Activated T-helper 17 cell treated with anti-CD3 and anti-CD28 coated beads, Interleukin-2, amount 50 U/mL, for 72 hours (primary cell): ENCODE data around the gene RHOH. TPM values are rescaled to one million over a fixed set of nuclear protein-coding genes. Genes with fewer than 3 reads are reported as not detected.

ENCODE experiments used
- ATAC-seq: fragments of 150-1000 bp; cut with Tn5 transposase; replicated peaks from 2 replicates; pipeline ENCODE4 v1.10.0; 2021; ENCODE audit warnings: mild to moderate bottlenecking, moderate library complexity
- H3K27ac Mint-ChIP-seq: one replicate; pipeline ENCODE4 v1.8.0; 2022; ENCODE audit warnings: mixed read lengths
- H3K27me3 Mint-ChIP-seq: one replicate; pipeline ENCODE4 v1.8.0; 2022; ENCODE audit warnings: mixed read lengths
- H3K36me3 Mint-ChIP-seq: one replicate; pipeline ENCODE4 v1.8.0; 2022; ENCODE audit warnings: low read depth, mild to moderate bottlenecking, mixed read lengths
- H3K4me1 Mint-ChIP-seq: one replicate; pipeline ENCODE4 v1.8.0; 2022; ENCODE audit warnings: mixed read lengths
- H3K4me3 Mint-ChIP-seq: one replicate; pipeline ENCODE4 v1.8.0; 2022; ENCODE audit warnings: mild to moderate bottlenecking, mixed read lengths
- H3K9me3 Mint-ChIP-seq: one replicate; pipeline ENCODE4 v1.8.0; 2022; ENCODE audit warnings: mixed read lengths
- total RNA-seq, 2 donors: library from RNA; stranded (reverse); gene quantifications; one replicate each; pipeline ENCODE4 v1.2.3, GENCODE V29; 2022

Gene RHOH
- total RNA-seq, 2 donors from 2014 or later, result 107 to 117 TPM

DNA sequence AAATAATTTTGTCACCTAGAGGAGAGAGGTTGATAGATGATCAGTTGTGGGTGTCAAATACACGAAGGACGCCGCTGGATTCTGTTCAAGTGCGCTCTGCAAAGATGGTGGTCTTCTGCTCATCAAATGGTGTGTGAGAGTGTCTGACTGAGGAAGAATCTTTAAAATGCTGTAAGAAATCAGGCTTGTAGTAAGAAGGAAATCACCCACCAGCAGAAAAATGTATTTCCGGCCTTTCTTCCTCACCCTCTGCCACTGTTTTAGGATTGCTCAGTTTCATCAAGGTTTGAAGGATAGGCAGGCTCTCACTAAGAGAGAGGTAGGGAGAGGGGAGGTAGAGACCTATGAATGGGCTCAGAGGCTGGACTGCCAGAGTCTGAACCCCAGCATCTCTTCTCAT, 28.7 kb downstream of the RHOH start:
- Mint-ChIP-seq H3K4me1 (peaks cover 60% of the 10 kb centered on the region), H3K9me3 (no peaks in the 10 kb centered on the region), H3K27me3 (no peaks in the 10 kb centered on the region), H3K27ac (peak overlapping the region; percentile 89), H3K36me3 (peaks cover 99% of the 10 kb centered on the region), H3K4me3 (peak overlapping the region; percentile 80)
- ATAC-seq, result no peak

DNA sequence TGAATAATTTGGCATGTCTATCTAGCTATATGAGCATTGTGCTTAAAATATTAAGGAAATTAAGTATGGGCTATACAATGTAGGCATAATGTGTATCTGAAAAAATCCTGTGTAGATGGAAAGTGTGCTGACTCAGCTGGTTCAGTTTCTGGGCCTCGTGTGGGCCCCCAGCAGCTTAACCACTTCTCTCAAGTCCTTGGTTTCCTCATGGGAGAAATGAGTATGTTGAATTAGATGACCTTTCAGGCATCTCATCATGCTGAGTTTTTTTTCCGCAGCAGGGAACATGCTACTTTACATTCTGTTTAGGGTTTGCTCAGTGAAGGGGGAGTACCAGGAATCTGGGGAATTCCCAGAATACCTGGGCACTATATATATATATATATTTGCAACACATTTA, 30.5 kb downstream of the RHOH start:
- H3K27ac Mint-ChIP-seq, result peak overlapping the region; percentile 89
- ATAC-seq, result peak; percentile 60
- no peaks in the 10 kb centered on the region for H3K27me3 Mint-ChIP-seq
- H3K4me1 Mint-ChIP-seq, result peaks cover 66% of the 10 kb centered on the region
- H3K4me3 Mint-ChIP-seq, result peak overlapping the region; percentile 80
- peaks cover 99% of the 10 kb centered on the region for H3K36me3 Mint-ChIP-seq
- H3K9me3 Mint-ChIP-seq, result no peaks in the 10 kb centered on the region

DNA sequence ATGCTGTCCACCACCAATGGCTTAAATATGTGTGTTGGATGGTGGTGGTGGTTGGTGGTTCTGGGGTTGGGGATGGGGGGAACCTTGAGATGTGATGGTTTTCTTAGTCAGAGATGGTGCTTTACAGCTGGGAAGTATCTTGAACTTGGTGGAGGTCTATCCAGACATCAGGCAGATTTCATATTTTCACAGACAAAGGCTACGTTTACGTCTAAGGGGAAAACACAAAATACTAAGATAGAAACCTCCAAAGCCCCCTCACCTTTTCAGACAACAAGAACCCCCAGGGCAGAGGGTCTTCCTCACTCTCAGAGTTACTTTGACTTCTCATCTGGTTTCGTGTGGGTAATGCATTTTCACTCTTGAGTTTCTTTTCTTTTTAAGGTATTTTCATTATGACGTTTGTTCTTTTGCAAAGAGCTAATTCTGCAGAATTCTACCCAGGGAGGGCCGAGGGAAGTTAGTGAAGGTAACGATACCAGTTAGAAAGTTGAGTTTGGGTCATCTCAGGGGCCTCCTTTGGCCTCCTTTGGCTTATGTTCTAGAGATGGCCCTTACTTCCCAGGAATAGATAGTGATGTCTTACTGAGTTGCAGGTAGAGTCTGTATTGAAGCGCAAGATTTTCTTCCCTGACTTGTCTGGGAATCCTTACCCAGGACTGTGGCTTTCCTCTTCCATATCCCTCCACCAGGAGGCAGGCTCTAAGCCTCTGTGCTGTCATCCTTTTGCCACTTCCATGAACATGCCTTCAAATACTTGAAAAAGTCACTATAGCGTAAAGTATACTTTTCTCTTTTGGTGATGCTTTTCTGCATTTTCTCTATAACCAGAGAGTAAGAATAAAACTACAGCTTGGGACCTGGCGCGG, 31.9 kb downstream of the RHOH start:
- Mint-ChIP-seq H3K4me1 (peaks cover 66% of the 10 kb centered on the region), H3K4me3 (peak overlapping the region; percentile 80), H3K27me3 (no peaks in the 10 kb centered on the region), H3K9me3 (no peaks in the 10 kb centered on the region), H3K36me3 (peaks cover 100% of the 10 kb centered on the region), H3K27ac (peak overlapping the region; percentile 89)
- ATAC-seq, result peak; percentile 43

DNA sequence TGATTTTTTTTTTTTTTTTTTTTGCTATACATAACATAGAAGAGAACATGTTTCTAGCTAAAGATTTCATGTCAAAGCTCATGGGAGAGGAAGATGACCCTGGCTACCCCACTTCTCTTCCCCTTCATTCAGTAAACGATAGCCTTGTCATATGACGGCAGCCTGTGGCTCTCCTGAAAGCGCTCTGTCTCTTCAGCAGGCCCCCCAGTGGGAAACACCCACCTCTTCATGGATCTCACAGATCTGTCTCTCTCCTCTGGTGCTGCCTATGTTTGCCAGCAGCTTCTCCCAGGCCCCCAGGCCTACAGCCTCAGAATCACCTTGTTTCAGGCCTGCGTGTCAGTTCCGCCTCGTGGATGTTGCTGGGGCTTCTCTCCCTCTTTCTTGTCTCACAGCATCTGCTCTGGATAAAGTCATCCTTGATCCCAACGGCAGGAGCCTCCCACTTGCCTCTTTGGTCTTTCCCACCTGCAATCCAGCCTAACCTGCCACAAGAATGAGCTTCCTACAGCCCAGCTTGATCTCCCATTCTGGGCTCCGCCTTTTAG, 34.6 kb downstream of the RHOH start:
- peak overlapping the region; percentile 89 for H3K27ac Mint-ChIP-seq
- H3K9me3 Mint-ChIP-seq, result no peaks in the 10 kb centered on the region
- H3K36me3 Mint-ChIP-seq, result peaks cover 100% of the 10 kb centered on the region
- no peak for ATAC-seq
- H3K4me3 Mint-ChIP-seq, result peak overlapping the region; percentile 80
- H3K27me3 Mint-ChIP-seq, result no peaks in the 10 kb centered on the region
- peaks cover 60% of the 10 kb centered on the region for H3K4me1 Mint-ChIP-seq

DNA sequence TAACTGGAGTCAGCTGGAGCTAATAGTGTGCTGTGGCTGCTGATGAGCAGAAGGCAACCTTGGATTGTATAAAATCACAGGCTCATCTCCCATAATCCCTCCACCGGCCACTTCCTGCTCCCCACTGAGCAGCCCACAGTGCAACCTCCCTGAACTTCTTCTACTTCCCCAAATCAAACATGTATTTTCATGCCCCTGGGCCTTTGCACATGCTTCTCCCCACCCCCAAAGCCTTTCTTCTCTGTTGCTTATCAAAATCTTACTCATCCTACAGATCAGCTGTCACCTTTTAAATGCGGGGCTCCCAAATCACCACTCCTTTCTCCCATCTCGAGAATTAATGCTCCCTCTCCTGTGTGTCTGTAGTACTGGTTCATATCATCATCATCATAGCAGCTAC, 35.8 kb downstream of the RHOH start:
- no peaks in the 10 kb centered on the region for H3K27me3 Mint-ChIP-seq
- H3K4me3 Mint-ChIP-seq, result peak overlapping the region; percentile 80
- ATAC-seq, result no peak
- peaks cover 99% of the 10 kb centered on the region for H3K36me3 Mint-ChIP-seq
- H3K9me3 Mint-ChIP-seq, result no peaks in the 10 kb centered on the region
- H3K27ac Mint-ChIP-seq, result peak overlapping the region; percentile 64
- H3K4me1 Mint-ChIP-seq, result peaks cover 53% of the 10 kb centered on the region

DNA sequence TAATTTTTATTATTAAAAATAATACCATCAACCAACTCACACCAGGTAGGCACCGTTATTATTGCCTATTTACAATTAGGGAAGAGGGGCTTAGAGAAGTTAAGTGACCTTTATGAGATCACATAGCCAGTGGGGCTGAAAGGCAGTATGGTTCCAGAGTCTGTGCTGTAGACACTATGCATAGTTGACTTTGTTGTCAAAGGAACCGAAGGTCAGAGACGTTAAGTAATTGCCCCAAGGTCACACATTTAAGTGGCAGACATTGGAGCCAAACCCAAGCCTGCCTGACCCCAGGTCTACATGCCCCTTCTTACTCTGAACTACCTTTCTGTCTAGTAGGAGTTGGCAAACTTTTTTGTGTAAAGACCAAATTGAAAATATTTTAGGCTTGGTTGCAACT, 36.4 kb downstream of the RHOH start:
- peak overlapping the region; percentile 80 for H3K4me3 Mint-ChIP-seq
- ATAC-seq, result no peak

DNA sequence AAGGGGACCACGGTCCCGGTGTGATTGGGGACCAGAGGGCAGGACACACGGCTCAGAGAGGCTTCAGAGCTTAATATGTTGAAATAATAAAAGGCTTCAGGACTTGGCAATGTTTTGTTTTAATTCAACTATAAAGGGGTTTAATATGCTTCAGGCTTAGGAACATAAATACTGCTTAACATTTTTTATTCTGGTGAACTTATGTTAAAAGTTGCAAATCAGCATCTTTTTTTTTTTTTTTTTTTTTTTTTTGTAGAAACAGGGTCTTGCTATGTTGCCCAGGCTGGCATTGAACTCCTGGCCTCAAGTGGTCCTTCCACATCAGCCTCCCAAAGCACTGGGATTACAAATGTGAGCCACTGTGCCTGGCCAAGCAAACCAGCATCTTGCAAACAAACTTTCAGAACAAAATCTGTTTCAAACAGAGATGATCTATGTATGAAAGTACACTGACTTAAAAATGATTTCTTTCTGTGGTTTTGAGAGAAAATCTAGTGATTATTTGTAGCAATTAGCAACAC, 37.7 kb downstream of the RHOH start:
- peaks cover 47% of the 10 kb centered on the region for H3K4me1 Mint-ChIP-seq
- ATAC-seq, result no peak
- peak overlapping the region; percentile 70 for H3K4me3 Mint-ChIP-seq
- H3K27me3 Mint-ChIP-seq, result no peaks in the 10 kb centered on the region
- no peaks in the 10 kb centered on the region for H3K9me3 Mint-ChIP-seq
- peaks cover 99% of the 10 kb centered on the region for H3K36me3 Mint-ChIP-seq
- H3K27ac Mint-ChIP-seq, result peak overlapping the region; percentile 83

More for the DNA sequence above, 36.4 kb downstream of the RHOH start:
- Mint-ChIP-seq H3K36me3 (peaks cover 99% of the 10 kb centered on the region), H3K27ac (peak overlapping the region; percentile 64), H3K9me3 (no peaks in the 10 kb centered on the region), H3K4me1 (peaks cover 52% of the 10 kb centered on the region), H3K27me3 (no peaks in the 10 kb centered on the region)

DNA sequence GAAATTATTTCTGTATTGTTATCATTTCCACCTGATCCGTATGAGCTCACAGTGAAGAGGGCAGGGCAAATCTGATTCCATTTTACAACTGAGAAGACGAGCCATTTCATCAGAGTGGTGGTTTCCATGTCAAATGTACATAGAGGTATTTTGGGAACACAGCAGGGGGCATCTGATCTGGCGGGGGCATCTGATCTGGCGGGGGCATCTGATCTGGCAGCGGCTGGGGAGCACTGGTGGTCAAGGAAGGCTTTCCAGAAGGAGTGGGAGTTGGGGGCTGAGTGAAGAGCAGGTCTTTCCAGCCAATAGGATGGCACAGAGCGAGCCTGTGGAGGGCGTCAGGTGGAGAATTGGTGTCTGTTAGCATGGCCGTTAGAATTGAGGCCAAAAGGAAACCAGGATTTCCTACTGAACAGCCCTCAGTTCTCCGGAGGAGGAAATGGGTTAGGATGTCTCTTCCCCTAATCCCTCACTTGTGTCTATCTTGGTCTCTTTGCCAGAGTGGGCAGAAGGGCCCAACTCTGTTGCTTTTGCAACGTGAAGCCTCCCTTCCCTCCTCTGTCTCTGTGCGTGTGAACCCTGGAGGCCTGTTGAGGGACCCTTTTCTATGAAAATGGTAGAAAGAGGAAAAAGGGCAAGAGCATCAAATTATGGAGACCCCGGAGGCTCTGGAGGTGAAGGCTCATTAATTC, 41.3 kb downstream of the RHOH start:
- H3K27me3 Mint-ChIP-seq, result no peaks in the 10 kb centered on the region
- H3K4me3 Mint-ChIP-seq, result peak overlapping the region; percentile 80
- no peaks in the 10 kb centered on the region for H3K9me3 Mint-ChIP-seq
- peaks cover 37% of the 10 kb centered on the region for H3K4me1 Mint-ChIP-seq
- peak; percentile 27 for ATAC-seq
- peak overlapping the region; percentile 83 for H3K27ac Mint-ChIP-seq
- peaks cover 95% of the 10 kb centered on the region for H3K36me3 Mint-ChIP-seq

DNA sequence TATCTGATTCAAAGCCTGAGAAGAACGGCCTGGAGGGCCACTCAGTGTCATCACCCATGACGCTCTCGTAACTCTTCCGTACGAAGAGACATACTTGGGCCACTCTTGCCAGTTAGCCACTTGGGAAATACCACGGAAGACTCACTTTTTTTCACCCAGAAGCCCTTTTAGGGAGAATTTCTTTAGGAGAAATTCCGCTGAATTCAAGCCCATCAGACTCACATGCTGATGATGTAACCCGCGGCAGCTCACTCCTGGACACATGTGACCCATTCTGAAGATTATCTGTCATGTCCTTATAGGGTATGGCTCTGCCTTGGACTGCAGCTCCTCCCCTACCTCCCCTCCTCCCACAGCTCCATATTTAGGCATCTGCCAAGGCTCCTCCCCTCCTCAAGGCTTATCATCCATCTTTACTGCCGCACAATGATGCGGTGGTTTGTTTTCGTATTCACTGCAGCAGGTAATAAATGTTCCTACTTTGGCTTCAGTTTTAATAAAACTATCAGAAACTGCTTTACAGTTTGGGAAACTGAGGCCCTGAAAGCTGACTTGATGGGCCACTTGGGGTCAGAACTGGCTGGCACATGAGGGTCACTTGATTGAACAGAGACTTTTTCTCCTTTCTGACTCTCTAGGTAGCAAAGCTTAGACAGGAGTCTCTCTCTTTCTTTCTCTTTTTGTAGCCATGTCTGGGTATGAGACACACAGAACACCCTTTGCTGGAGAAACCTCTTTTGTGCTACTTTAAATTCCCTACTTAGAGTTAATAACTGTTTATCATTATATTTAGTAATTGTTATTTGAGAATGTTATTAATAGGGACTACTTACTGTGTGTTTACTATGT, 42.1 kb downstream of the RHOH start:
- peaks cover 95% of the 10 kb centered on the region for H3K36me3 Mint-ChIP-seq
- no peaks in the 10 kb centered on the region for H3K9me3 Mint-ChIP-seq
- no peaks in the 10 kb centered on the region for H3K27me3 Mint-ChIP-seq
- H3K27ac Mint-ChIP-seq, result peak overlapping the region; percentile 83
- peak; percentile 97 for ATAC-seq
- peak overlapping the region; percentile 80 for H3K4me3 Mint-ChIP-seq
- H3K4me1 Mint-ChIP-seq, result peaks cover 44% of the 10 kb centered on the region

DNA sequence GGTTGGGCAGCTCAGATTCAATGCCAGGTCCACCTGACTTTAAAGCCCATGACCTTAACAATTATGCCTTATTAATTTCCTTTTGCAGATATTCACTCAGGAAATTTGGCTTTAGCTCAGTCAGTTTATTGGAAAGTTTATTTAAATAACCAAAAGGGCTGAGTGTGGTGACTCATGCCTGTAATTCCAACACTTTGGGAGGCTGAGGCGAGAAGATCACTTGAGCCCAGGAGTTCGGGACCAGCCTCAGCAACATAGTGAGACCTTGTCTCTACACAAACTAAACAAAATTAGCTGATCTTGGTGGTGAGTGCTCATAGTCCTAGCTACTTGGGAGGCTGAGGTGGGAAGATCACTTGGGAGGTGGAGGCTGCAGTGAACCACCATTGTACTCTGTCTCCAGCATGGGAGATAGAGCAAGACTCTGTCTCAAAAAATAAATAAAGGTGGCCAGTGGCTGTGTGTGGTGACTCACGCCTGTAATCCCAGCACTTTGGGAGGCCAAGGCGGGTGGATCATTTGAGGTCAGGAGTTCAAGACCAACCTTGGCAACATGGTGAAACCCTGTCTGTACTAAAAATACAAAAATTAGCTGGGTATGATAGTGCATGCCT, 43.3 kb downstream of the RHOH start:
- H3K9me3 Mint-ChIP-seq, result no peaks in the 10 kb centered on the region
- no peak for ATAC-seq
- peaks cover 95% of the 10 kb centered on the region for H3K36me3 Mint-ChIP-seq
- peak overlapping the region; percentile 83 for H3K27ac Mint-ChIP-seq
- peaks cover 42% of the 10 kb centered on the region for H3K4me1 Mint-ChIP-seq
- H3K4me3 Mint-ChIP-seq, result peak overlapping the region; percentile 80
- no peaks in the 10 kb centered on the region for H3K27me3 Mint-ChIP-seq

DNA sequence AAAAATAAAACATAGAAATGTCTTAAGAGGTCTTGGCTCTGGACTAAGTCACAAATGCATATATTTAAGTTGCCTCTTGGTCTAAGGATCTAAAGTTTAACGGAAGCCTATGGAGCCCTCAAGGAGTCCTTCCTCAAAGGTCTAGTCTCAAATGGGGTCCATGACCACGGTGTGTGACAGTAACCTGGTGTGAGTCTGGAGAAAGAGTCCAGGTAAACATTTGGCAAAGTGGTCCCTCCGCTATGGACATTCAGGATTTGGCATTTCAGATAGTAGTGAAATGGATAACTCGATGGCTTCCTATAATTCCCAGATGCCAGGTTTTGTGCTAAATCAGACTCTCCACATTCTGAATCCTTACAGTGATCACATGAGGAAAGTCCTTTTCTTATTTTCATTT, 44.2 kb downstream of the RHOH start:
- Mint-ChIP-seq H3K9me3 (no peaks in the 10 kb centered on the region), H3K27ac (peak overlapping the region; percentile 84), H3K4me1 (peaks cover 48% of the 10 kb centered on the region), H3K27me3 (no peaks in the 10 kb centered on the region), H3K36me3 (peaks cover 95% of the 10 kb centered on the region), H3K4me3 (peak overlapping the region; percentile 85)
- no peak for ATAC-seq

DNA sequence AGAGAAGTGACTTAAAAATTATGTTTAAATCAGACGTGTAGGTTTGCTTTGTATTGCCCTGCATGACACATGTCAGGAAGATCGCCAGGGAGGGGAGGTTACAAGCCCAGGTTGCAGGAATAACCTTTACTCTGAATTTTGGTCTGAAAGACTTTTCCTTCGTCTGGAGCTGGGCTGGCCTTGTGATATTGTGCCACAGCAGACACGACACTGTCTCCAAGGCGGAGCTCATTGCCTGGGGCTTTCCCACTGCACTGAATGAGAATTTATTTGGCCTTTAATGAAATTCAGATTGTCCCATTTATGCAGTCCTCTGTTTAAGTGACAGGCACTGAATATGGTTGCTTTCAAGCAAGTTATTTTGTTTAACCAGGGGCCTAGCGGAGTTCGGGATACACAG, 45.1 kb downstream of the RHOH start:
- no peaks in the 10 kb centered on the region for H3K9me3 Mint-ChIP-seq
- H3K27ac Mint-ChIP-seq, result peak overlapping the region; percentile 84
- ATAC-seq, result no peak
- H3K4me1 Mint-ChIP-seq, result peaks cover 56% of the 10 kb centered on the region
- no peaks in the 10 kb centered on the region for H3K27me3 Mint-ChIP-seq
- H3K4me3 Mint-ChIP-seq, result peak overlapping the region; percentile 85
- peaks cover 96% of the 10 kb centered on the region for H3K36me3 Mint-ChIP-seq

DNA sequence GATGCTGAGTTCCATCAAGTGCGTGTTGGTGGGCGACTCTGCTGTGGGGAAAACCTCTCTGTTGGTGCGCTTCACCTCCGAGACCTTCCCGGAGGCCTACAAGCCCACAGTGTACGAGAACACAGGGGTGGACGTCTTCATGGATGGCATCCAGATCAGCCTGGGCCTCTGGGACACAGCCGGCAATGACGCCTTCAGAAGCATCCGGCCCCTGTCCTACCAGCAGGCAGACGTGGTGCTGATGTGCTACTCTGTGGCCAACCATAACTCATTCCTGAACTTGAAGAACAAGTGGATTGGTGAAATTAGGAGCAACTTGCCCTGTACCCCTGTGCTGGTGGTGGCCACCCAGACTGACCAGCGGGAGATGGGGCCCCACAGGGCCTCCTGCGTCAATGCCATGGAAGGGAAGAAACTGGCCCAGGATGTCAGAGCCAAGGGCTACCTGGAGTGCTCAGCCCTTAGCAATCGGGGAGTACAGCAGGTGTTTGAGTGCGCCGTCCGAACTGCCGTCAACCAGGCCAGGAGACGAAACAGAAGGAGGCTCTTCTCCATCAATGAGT, 46.6 kb downstream of the RHOH start:
- H3K27me3 Mint-ChIP-seq, result no peaks in the 10 kb centered on the region
- H3K9me3 Mint-ChIP-seq, result no peaks in the 10 kb centered on the region
- H3K27ac Mint-ChIP-seq, result peak overlapping the region; percentile 84
- peak overlapping the region; percentile 85 for H3K4me3 Mint-ChIP-seq
- no peak for ATAC-seq
- peaks cover 87% of the 10 kb centered on the region for H3K36me3 Mint-ChIP-seq
- H3K4me1 Mint-ChIP-seq, result peaks cover 62% of the 10 kb centered on the region
